Activated naive CD4-positive, alpha-beta T cell treated with anti-CD3 and anti-CD28 coated beads, Interleukin-2, amount 50 U/mL, for 24 hours (primary cell): ENCODE results near the gene LONRF3.

Source experiments
- H3K27ac Mint-ChIP-seq: one replicate; pipeline ENCODE4 v1.8.0; 2021; ENCODE audit warnings: mild to moderate bottlenecking, mixed read lengths
- H3K27me3 Mint-ChIP-seq: one replicate; pipeline ENCODE4 v1.8.0; 2021; ENCODE audit warnings: mixed read lengths
- H3K36me3 Mint-ChIP-seq: one replicate; pipeline ENCODE4 v1.8.0; 2021; ENCODE audit warnings: mixed read lengths
- H3K4me1 Mint-ChIP-seq: one replicate; pipeline ENCODE4 v1.8.0; 2021; ENCODE audit warnings: mixed read lengths
- H3K4me3 Mint-ChIP-seq: one replicate; pipeline ENCODE4 v1.8.0; 2021; ENCODE audit warnings: mild to moderate bottlenecking, mixed read lengths
- H3K9me3 Mint-ChIP-seq: one replicate; pipeline ENCODE4 v1.8.0; 2021; ENCODE audit warnings: mixed read lengths

LONRF3 gene

GRCh38 chrX:118974088-118974907 is at the start of gene LONRF3:
LONRF3 (plus strand) TSS chrX:118974618; CDS start chrX:118974781, 163 bp downstream.
- Mint-ChIP-seq H3K4me1 (peaks cover 18% of the 10 kb centered on the region), H3K36me3 (no peaks in the 10 kb centered on the region), H3K4me3 (peak within 1 kb of the TSS; percentile 95), H3K27me3 (no peaks in the 10 kb centered on the region), H3K27ac (peak within 1 kb of the TSS; percentile 97), H3K9me3 (no peaks in the 10 kb centered on the region)

DNA sequence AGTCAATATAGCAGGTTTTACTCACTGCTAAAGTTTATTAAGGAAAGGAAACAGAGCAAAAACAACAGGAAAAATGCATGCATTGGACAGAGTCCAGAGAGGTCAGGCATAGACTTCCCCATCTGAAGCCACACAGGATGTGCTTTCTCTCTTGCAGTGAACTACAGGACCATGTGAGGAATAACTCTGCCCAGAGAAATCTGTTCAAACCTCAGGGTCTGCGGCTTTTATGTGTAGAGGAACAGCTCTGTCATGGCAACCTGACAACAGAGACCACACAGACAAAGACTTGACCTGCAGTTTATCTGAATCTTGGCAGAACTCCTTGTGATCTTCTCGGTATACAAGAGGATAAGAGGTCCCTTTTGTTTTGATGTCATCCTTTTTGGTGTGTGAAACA is 46.3 kb upstream of the LONRF3 start:
- Mint-ChIP-seq H3K27ac (no peak overlapping the region), H3K27me3 (no peaks in the 10 kb centered on the region), H3K4me3 (no peak overlapping the region), H3K36me3 (no peaks in the 10 kb centered on the region), H3K9me3 (no peaks in the 10 kb centered on the region), H3K4me1 (no peaks in the 10 kb centered on the region)

GRCh38 chrX:118935352-118935751 is 39.1 kb upstream of the LONRF3 start:
- H3K27me3 Mint-ChIP-seq, result no peaks in the 10 kb centered on the region
- H3K9me3 Mint-ChIP-seq, result peaks cover 5% of the 10 kb centered on the region
- peak overlapping the region; percentile 30 for H3K27ac Mint-ChIP-seq
- peaks cover 2% of the 10 kb centered on the region for H3K36me3 Mint-ChIP-seq
- H3K4me3 Mint-ChIP-seq, result no peak overlapping the region
- no peaks in the 10 kb centered on the region for H3K4me1 Mint-ChIP-seq

GRCh38 chrX:118941147-118941546 is 33.3 kb upstream of the LONRF3 start:
- H3K9me3 Mint-ChIP-seq, result no peaks in the 10 kb centered on the region
- H3K27me3 Mint-ChIP-seq, result no peaks in the 10 kb centered on the region
- no peak overlapping the region for H3K4me3 Mint-ChIP-seq
- H3K36me3 Mint-ChIP-seq, result no peaks in the 10 kb centered on the region
- no peak overlapping the region for H3K27ac Mint-ChIP-seq
- H3K4me1 Mint-ChIP-seq, result no peaks in the 10 kb centered on the region

- Mint-ChIP-seq H3K9me3 (no peaks in the 10 kb centered on the region), H3K4me3 (no peak overlapping the region), H3K4me1 (no peaks in the 10 kb centered on the region), H3K27me3 (no peaks in the 10 kb centered on the region), H3K36me3 (no peaks in the 10 kb centered on the region), H3K27ac (no peak overlapping the region)
These were observed 31.3 kb upstream of the LONRF3 start for GRCh38 chrX:118943102-118943501.

GRCh38 chrX:118945921-118946320 is 28.5 kb upstream of the LONRF3 start:
- H3K27ac Mint-ChIP-seq, result no peak overlapping the region
- H3K4me3 Mint-ChIP-seq, result no peak overlapping the region
- no peaks in the 10 kb centered on the region for H3K4me1 Mint-ChIP-seq
- no peaks in the 10 kb centered on the region for H3K9me3 Mint-ChIP-seq
- H3K27me3 Mint-ChIP-seq, result no peaks in the 10 kb centered on the region
- no peaks in the 10 kb centered on the region for H3K36me3 Mint-ChIP-seq

DNA sequence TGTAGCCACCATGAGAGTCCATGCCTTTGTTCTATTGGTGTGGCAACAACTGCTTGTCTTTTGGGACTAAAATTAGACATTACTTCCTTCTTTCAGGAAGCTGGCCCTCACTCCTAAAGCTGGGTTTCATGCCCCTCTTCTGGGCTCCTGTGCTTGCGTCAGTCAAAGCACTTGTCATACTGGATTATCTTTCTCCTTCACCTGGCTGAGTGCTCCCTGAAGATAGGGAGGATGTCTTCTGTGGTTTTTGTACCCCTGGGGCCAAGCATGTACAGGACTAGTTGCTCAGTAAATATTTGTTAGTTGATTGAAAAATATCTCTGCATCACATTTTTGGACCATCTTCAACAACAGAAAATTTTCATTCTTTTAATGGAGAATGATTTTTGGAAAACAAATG is 26.1 kb upstream of the LONRF3 start:
- no peak overlapping the region for H3K27ac Mint-ChIP-seq
- H3K27me3 Mint-ChIP-seq, result no peaks in the 10 kb centered on the region
- no peaks in the 10 kb centered on the region for H3K9me3 Mint-ChIP-seq
- no peaks in the 10 kb centered on the region for H3K4me1 Mint-ChIP-seq
- H3K4me3 Mint-ChIP-seq, result no peak overlapping the region
- H3K36me3 Mint-ChIP-seq, result no peaks in the 10 kb centered on the region

- no peak overlapping the region for H3K27ac Mint-ChIP-seq
- H3K27me3 Mint-ChIP-seq, result no peaks in the 10 kb centered on the region
- H3K4me3 Mint-ChIP-seq, result no peak overlapping the region
These were observed 12.4 kb upstream of the LONRF3 start for GRCh38 chrX:118961866-118962560.

GRCh38 chrX:118963159-118963558 is 11.3 kb upstream of the LONRF3 start:
- Mint-ChIP-seq H3K27me3 (no peaks in the 10 kb centered on the region), H3K9me3 (no peaks in the 10 kb centered on the region), H3K36me3 (no peaks in the 10 kb centered on the region), H3K4me1 (no peaks in the 10 kb centered on the region), H3K4me3 (no peak overlapping the region), H3K27ac (no peak overlapping the region)

More at GRCh38 chrX:118961866-118962560, 12.4 kb upstream of the LONRF3 start:
- Mint-ChIP-seq H3K4me1 (no peaks in the 10 kb centered on the region), H3K36me3 (no peaks in the 10 kb centered on the region), H3K9me3 (no peaks in the 10 kb centered on the region)

- H3K36me3 Mint-ChIP-seq, result no peaks in the 10 kb centered on the region
- H3K27ac Mint-ChIP-seq, result no peak overlapping the region
- H3K4me3 Mint-ChIP-seq, result no peak overlapping the region
- H3K9me3 Mint-ChIP-seq, result no peaks in the 10 kb centered on the region
- H3K27me3 Mint-ChIP-seq, result no peaks in the 10 kb centered on the region
- H3K4me1 Mint-ChIP-seq, result no peaks in the 10 kb centered on the region
These were observed 10.2 kb upstream of the LONRF3 start for GRCh38 chrX:118964252-118964651.

DNA sequence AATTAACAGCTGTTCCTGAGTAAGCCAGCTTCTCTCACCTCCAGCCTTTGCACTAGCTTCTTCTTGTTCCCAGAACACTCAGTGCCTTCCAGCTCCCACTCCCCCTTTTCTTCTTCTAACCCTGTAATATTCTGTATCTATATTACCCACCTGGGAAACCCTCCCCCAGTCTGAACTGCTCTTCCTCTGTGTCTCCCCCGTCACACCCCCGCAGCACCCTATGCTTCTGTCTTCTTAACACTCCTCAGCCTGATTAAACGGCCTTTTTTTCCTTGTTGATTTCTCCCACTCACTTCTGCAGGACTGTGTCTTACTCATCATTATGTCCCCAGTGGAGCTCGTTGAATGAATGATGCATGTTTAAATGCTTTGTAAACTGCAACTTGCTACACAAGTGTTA is 9.0 kb upstream of the LONRF3 start:
- no peak overlapping the region for H3K4me3 Mint-ChIP-seq
- no peaks in the 10 kb centered on the region for H3K36me3 Mint-ChIP-seq
- H3K9me3 Mint-ChIP-seq, result no peaks in the 10 kb centered on the region
- H3K27ac Mint-ChIP-seq, result no peak overlapping the region
- H3K27me3 Mint-ChIP-seq, result no peaks in the 10 kb centered on the region
- no peaks in the 10 kb centered on the region for H3K4me1 Mint-ChIP-seq

DNA sequence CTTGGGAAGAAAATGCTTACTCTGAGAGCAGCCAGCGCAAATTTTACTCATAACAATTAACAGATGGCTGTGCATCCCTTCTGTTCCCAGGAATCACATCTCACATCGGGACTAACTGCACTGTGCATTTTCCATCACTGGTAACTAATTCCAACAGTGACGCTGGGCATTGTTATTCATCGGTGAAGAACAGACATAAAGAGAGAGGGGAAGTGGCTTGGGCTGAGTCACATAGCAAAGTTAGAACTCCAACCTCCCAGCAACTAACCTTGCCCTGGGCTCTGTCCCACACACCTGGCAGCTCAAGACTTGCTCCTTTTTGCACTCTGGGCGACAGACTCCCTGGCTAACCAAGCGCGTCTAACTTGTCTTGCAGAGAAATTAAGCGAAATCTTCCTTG is 6.4 kb upstream of the LONRF3 start:
- Mint-ChIP-seq H3K4me1 (no peaks in the 10 kb centered on the region), H3K36me3 (no peaks in the 10 kb centered on the region), H3K9me3 (no peaks in the 10 kb centered on the region), H3K27me3 (no peaks in the 10 kb centered on the region), H3K4me3 (no peak overlapping the region), H3K27ac (peak overlapping the region; percentile 66)

GRCh38 chrX:118971552-118971951 is 2.9 kb upstream of the LONRF3 start:
- H3K36me3 Mint-ChIP-seq, result no peaks in the 10 kb centered on the region
- H3K4me1 Mint-ChIP-seq, result peaks cover 4% of the 10 kb centered on the region
- H3K27me3 Mint-ChIP-seq, result no peaks in the 10 kb centered on the region
- H3K9me3 Mint-ChIP-seq, result no peaks in the 10 kb centered on the region
- no peak overlapping the region for H3K4me3 Mint-ChIP-seq
- no peak overlapping the region for H3K27ac Mint-ChIP-seq

DNA sequence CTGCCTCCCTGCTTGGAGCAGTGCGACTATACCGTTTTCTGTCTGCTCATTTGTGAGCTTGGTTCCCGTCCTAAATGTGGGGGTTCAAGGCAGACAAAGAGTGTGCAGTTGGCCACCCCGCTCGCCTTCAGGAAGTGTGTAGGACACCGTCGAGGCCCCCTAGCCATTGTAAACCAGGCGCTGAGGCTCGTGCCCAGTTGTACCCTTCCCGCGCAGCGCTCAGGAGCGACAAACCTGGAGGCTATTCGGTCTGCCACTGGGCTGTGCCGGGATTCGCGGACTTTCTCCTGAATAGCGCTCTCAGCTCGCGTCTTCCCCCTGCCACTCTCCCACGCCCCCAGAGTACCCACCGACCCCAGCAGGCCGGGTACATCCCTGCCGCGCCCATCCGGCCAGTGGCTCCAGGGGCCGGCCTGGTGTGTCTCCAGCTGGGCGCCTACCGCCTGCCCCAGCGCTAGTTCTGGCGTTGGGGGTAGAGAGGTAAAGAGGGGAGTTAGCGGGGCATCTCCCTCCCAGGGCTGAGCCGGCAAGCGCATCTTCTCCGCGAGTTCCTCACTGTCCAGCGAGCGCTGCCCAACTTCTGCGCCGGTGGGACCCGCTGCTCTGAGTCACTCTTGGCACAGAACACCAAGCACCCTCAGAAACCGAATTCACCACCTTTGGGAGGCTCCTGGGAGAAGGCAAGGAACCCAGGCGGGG is 880 bp upstream of the LONRF3 start:
- H3K4me3 Mint-ChIP-seq, result peak overlapping the region; percentile 92
- H3K36me3 Mint-ChIP-seq, result no peaks in the 10 kb centered on the region
- H3K9me3 Mint-ChIP-seq, result no peaks in the 10 kb centered on the region
- no peaks in the 10 kb centered on the region for H3K27me3 Mint-ChIP-seq
- H3K4me1 Mint-ChIP-seq, result peaks cover 18% of the 10 kb centered on the region
- no peak overlapping the region for H3K27ac Mint-ChIP-seq

- Mint-ChIP-seq H3K27me3 (no peaks in the 10 kb centered on the region), H3K36me3 (no peaks in the 10 kb centered on the region), H3K27ac (peak overlapping the region; percentile 97), H3K4me1 (peaks cover 18% of the 10 kb centered on the region), H3K4me3 (peak overlapping the region; percentile 95), H3K9me3 (no peaks in the 10 kb centered on the region)
These were observed 672 bp downstream of the LONRF3 start for GRCh38 chrX:118974908-118975671.
